ENCODE results near the gene UBE2G2. TPM values are rescaled to one million over a fixed set of nuclear protein-coding genes. Genes with fewer than 3 reads are reported as not detected.

Gene UBE2G2
- total and polyA plus RNA-seq, 2 experiments from 2014 or later, result 79.4 to 86.4 TPM

GRCh38 chr21:44728716-44729115 is 72.9 kb downstream of the UBE2G2 start:
- Histone ChIP-seq H3K4me3 (no peak overlapping the region), H3K36me3 (no peaks in the 10 kb centered on the region), H3K9me3 (ENCODE audit: low read depth) (no peaks in the 10 kb centered on the region), H3K4me1 (ENCODE audit: low read depth) (no peaks in the 10 kb centered on the region), H3K27ac (no peak overlapping the region), H3K27me3 (peaks cover 7% of the 10 kb centered on the region)
- no peak for DNase-seq (ENCODE audit: low read depth in 1 of 2, low spot score in 1 of 2)
- no peak for TF ChIP-seq CTCF (IDR thresholded peaks at IDR 0.05; ENCODE audit: low read depth, low read length)

- no peak for DNase-seq (ENCODE audit: low read depth in 1 of 2, low spot score in 1 of 2)
Observed at GRCh38 chr21:44727757-44728156, 73.9 kb downstream of the UBE2G2 start.

GRCh38 chr21:44727321-44727720 is 74.3 kb downstream of the UBE2G2 start:
- Histone ChIP-seq H3K36me3 (no peaks in the 10 kb centered on the region), H3K4me3 (no peak overlapping the region), H3K27ac (no peak overlapping the region), H3K9me3 (ENCODE audit: low read depth) (no peaks in the 10 kb centered on the region), H3K4me1 (ENCODE audit: low read depth) (no peaks in the 10 kb centered on the region), H3K27me3 (peaks cover 7% of the 10 kb centered on the region)
- TF ChIP-seq CTCF (IDR thresholded peaks at IDR 0.05; ENCODE audit: low read depth, low read length), result no peak
- no peak for DNase-seq (ENCODE audit: low read depth in 1 of 2, low spot score in 1 of 2)

More at GRCh38 chr21:44727757-44728156, 73.9 kb downstream of the UBE2G2 start:
- no peak overlapping the region for H3K4me3 ChIP-seq
- TF ChIP-seq CTCF (IDR thresholded peaks at IDR 0.05; ENCODE audit: low read depth, low read length), result no peak
- H3K4me1 ChIP-seq (ENCODE audit: low read depth), result no peaks in the 10 kb centered on the region
- peaks cover 7% of the 10 kb centered on the region for H3K27me3 ChIP-seq
- H3K9me3 ChIP-seq (ENCODE audit: low read depth), result no peaks in the 10 kb centered on the region
- H3K36me3 ChIP-seq, result no peaks in the 10 kb centered on the region
- H3K27ac ChIP-seq, result no peak overlapping the region

- TF ChIP-seq CTCF (IDR thresholded peaks at IDR 0.05; ENCODE audit: low read depth, low read length), result no peak
- DNase-seq (ENCODE audit: low read depth in 1 of 2, low spot score in 1 of 2), result no peak
- Histone ChIP-seq H3K36me3 (no peaks in the 10 kb centered on the region), H3K4me3 (no peak overlapping the region), H3K9me3 (ENCODE audit: low read depth) (no peaks in the 10 kb centered on the region), H3K4me1 (ENCODE audit: low read depth) (no peaks in the 10 kb centered on the region), H3K27ac (no peak overlapping the region), H3K27me3 (peaks cover 7% of the 10 kb centered on the region)
Observed at GRCh38 chr21:44726826-44727225, 74.8 kb downstream of the UBE2G2 start.

- Histone ChIP-seq H3K36me3 (no peaks in the 10 kb centered on the region), H3K4me3 (no peak overlapping the region), H3K9me3 (ENCODE audit: low read depth) (no peaks in the 10 kb centered on the region), H3K27ac (no peak overlapping the region), H3K4me1 (ENCODE audit: low read depth) (peaks cover 1% of the 10 kb centered on the region), H3K27me3 (peaks cover 7% of the 10 kb centered on the region)
- DNase-seq (ENCODE audit: low read depth in 1 of 2, low spot score in 1 of 2), result no peak
- TF ChIP-seq CTCF (IDR thresholded peaks at IDR 0.05; ENCODE audit: low read depth, low read length), result no peak
Observed at GRCh38 chr21:44724926-44725325, 76.7 kb downstream of the UBE2G2 start.

- Histone ChIP-seq H3K4me3 (no peak overlapping the region), H3K36me3 (no peaks in the 10 kb centered on the region), H3K9me3 (ENCODE audit: low read depth) (no peaks in the 10 kb centered on the region), H3K27ac (no peak overlapping the region), H3K4me1 (ENCODE audit: low read depth) (peaks cover 5% of the 10 kb centered on the region), H3K27me3 (peaks cover 7% of the 10 kb centered on the region)
- no peak for TF ChIP-seq CTCF (IDR thresholded peaks at IDR 0.05; ENCODE audit: low read depth, low read length)
- no peak for DNase-seq (ENCODE audit: low read depth in 1 of 2, low spot score in 1 of 2)
Observed at GRCh38 chr21:44724196-44724595, 77.4 kb downstream of the UBE2G2 start.

Data from cardiac muscle cell (in vitro differentiated cells and primary cell).